HL-60 (cell line): ENCODE data around the gene DOK7.

Source experiments
- CTCF ChIP-seq: IDR thresholded peaks from one replicate; pipeline ENCODE4 v1.5.1; 2011; ENCODE audit warnings: low read length, control low read depth, inconsistent platforms; ENCODE audit not compliant: insufficient read depth
- GABPA ChIP-seq: IDR thresholded peaks from 2 replicates; pipeline ENCODE4 v1.6.1; 2012; ENCODE audit warnings: low read depth
- POLR2AphosphoS5 ChIP-seq: IDR thresholded peaks from 2 replicates; pipeline ENCODE4 v1.6.1; 2012; ENCODE audit warnings: low read depth
- REST ChIP-seq: IDR thresholded peaks from 2 replicates; pipeline ENCODE4 v1.6.1; 2012; ENCODE audit warnings: low read depth; ENCODE audit not compliant: insufficient replicate concordance
- SPI1 ChIP-seq: IDR thresholded peaks from 2 replicates; pipeline ENCODE4 v1.6.1; 2012; ENCODE audit warnings: low read depth, mild to moderate bottlenecking, borderline replicate concordance

DNA sequence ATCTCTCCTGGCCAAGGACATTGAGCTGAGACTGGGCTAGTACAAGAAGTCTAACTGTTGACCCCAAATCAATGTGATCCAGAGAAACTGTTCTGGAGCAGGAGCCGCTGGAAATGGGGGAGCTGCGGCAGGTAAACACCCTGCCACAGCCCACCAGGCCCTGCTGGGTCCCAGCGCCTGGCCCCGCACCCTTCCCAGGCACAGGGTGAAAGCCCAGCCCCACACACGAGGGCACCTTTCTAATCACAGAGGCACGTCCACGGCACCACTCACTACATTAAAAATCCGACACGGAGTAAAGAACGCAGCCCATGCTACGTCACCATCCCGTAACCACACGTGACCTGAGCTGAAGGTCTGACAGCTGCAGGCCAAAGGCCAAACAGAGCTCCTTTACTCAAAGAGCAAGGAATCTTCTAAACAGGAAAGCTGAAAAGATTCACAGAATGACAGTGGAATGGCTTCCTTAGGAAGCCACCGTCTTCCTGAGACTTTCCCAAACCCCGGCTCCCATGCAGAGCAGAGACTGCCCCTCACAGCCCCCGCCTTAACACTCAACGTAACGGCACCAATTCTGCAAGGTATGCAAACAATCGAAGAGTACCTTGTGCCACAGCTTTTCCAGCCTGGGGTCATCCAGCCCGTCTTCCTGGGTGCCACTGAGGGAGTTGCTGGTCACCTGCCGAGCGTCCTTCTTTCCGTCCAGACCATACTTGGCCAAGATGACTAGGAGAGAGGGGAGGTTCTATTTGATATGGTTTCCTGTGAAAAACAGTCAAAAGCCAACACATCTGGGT, 56.6 kb downstream of the DOK7 start:
- TF ChIP-seq CTCF (no peak), REST (no peak), POLR2AphosphoS5 (no peak), GABPA (no peak), SPI1 (no peak)
